PC-9 (cell line): Measurements from ENCODE around the gene GLA. TPM values are rescaled to one million over a fixed set of nuclear protein-coding genes. Genes with fewer than 3 reads are reported as not detected.

Experiments
- BruUV-seq: library from RNA; stranded (reverse); fragments of 400-500 nt; replicated peaks from 2 replicates; lab custom pipeline; 2021; lab: Mats Ljungman, UMichigan
- CTCF ChIA-PET: fragments of 300-600 bp; sonication (Branson Sonifier 250); formaldehyde crosslinking; loops from one replicate; lab custom pipeline; 2022; ENCODE audit warnings: antibody characterized with exemption; lab: Charles Lee
- POLR2A ChIA-PET: fragments of 300-600 bp; sonication (Branson Sonifier 250); formaldehyde crosslinking; loops from one replicate; lab custom pipeline; 2022; ENCODE audit warnings: antibody characterized with exemption; ENCODE audit not compliant: unreplicated experiment; lab: Charles Lee
- DNase-seq, 2 experiments: peaks; one replicate each; pipeline versions ENCODE4 v3.0.0 to v3.0.0-alpha.2; 2015 to 2022; ENCODE audit warnings: mixed read lengths in 1 of 2
- H2AFZ ChIP-seq: fragments of 200-600 bp; sonication (generic); 2 replicates; pipeline ENCODE4 v1.8.1; 2017; ENCODE audit warnings: antibody characterized with exemption
- H3F3A ChIP-seq: fragments of 200-600 bp; sonication (generic); 2 replicates; pipeline ENCODE4 v1.8.1; 2017; ENCODE audit warnings: antibody characterized with exemption, mild to moderate bottlenecking, low read depth; ENCODE audit not compliant: insufficient read depth
- H3K27ac ChIP-seq: fragments of 200-600 bp; sonication (generic); 2 replicates; pipeline ENCODE4 v1.6.1; 2016; ENCODE audit warnings: mixed run types
- H3K27me3 ChIP-seq: fragments of 200-600 bp; sonication (generic); 2 replicates; pipeline ENCODE4 v1.6.1; 2016; ENCODE audit warnings: low read depth, mixed run types; ENCODE audit not compliant: insufficient read depth
- H3K36me3 ChIP-seq: fragments of 200-600 bp; sonication (generic); 2 replicates; pipeline ENCODE4 v1.6.1; 2016; ENCODE audit warnings: low read depth, mixed run types
- H3K4me1 ChIP-seq: fragments of 200-600 bp; sonication (generic); replicated peaks from 2 replicates; pipeline ENCODE4 v1.6.1; 2016; ENCODE audit warnings: mixed run types; ENCODE audit not compliant: insufficient read depth
- H3K4me2 ChIP-seq: fragments of 200-600 bp; sonication (generic); 2 replicates; pipeline ENCODE4 v1.6.1; 2017; ENCODE audit warnings: mixed run types
- H3K4me3 ChIP-seq: fragments of 200-600 bp; sonication (generic); 2 replicates; pipeline ENCODE4 v1.6.1; 2016; ENCODE audit warnings: mixed run types
- H3K79me2 ChIP-seq: fragments of 200-600 bp; sonication (generic); 2 replicates; pipeline ENCODE4 v1.6.1; 2017; ENCODE audit warnings: low read depth, mixed run types
- H3K9me2 ChIP-seq: fragments of 200-600 bp; sonication (generic); 2 replicates; pipeline ENCODE4 v1.8.1; 2017; ENCODE audit warnings: mild to moderate bottlenecking; ENCODE audit not compliant: insufficient read depth
- H3K9me3 ChIP-seq: fragments of 200-600 bp; sonication (generic); 2 replicates; pipeline ENCODE4 v1.8.1; 2016; ENCODE audit warnings: low read depth; ENCODE audit not compliant: insufficient read depth
- H4K20me1 ChIP-seq: fragments of 200-600 bp; sonication (generic); 2 replicates; pipeline ENCODE4 v1.8.1; 2017; ENCODE audit not compliant: insufficient read depth
- EZH2 ChIP-seq: fragments of 200-600 bp; sonication (generic); IDR thresholded peaks from 2 replicates; pipeline ENCODE4 v1.8.0; 2017; ENCODE audit warnings: antibody characterized with exemption, low read depth
- intact Hi-C: fragments of 100-400 bp; cut with micrococcal nuclease; formaldehyde crosslinking; loops from one replicate; pipeline ENCODE4 v1.10.0; 2022; ENCODE audit not compliant: unreplicated experiment
- total RNA-seq: library from RNA; stranded (reverse); gene quantifications from 2 replicates; pipeline ENCODE4 v1.2.3, GENCODE V29; 2021
- TF ChIP-seq, protein P1 (sequence below): fragments of 200-600 bp; sonication (generic); conservative IDR thresholded peaks from 2 replicates; pipeline ENCODE4 v1.6.1; 2017; ENCODE audit warnings: mixed run types, antibody characterized with exemption, mild to moderate bottlenecking, moderate library complexity

GLA gene
- total RNA-seq, 1 experiment from 2014 or later = 80.5 TPM

DNA sequence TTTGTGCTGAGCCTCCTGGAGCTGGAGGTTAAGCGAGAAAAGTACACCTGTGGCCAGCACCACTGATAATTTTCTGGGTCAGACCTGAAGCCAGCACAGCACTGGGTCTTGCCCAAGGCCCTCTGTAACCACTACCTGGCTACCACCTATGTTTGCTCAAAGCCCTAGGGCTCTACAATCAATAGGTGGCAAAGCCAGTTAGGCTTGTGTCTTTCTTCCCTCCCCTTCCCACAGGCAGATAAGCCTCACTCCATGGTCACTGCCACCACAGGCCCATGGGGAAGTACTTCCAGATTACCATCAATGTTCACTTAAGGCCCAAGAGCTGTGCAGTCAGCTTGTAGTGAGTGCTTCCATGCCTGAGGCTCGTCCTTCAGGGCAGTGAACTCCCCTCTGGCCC, 42.4 kb upstream of the GLA start:
- Histone ChIP-seq H3K4me2 (no peak overlapping the region), H2AFZ (no peak overlapping the region)

DNA sequence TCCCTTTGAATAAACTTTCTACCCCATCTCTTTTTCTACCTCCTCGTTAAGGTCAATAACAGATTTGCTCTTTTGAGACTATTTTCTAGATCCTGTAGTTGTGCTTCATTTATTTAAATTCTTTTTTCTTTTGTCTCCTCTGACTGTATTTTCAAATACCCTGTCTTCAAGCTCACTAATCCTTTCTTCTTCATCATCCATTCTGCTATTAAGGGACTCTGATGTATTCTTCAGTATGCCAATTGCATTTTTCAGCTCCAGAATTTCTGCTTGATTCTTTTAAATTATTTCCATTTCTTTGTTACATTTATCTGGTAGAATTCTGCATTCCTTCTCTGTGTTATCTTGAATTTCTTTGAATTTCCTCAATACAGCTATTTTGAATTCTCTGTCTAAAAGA, 41.6 kb upstream of the GLA start:
- no TSS peak for BruUV-seq
- no peaks in the 10 kb centered on the region for H3K36me3 ChIP-seq
- CTCF ChIA-PET = no interaction called here
- TF ChIP-seq, protein P1, sequence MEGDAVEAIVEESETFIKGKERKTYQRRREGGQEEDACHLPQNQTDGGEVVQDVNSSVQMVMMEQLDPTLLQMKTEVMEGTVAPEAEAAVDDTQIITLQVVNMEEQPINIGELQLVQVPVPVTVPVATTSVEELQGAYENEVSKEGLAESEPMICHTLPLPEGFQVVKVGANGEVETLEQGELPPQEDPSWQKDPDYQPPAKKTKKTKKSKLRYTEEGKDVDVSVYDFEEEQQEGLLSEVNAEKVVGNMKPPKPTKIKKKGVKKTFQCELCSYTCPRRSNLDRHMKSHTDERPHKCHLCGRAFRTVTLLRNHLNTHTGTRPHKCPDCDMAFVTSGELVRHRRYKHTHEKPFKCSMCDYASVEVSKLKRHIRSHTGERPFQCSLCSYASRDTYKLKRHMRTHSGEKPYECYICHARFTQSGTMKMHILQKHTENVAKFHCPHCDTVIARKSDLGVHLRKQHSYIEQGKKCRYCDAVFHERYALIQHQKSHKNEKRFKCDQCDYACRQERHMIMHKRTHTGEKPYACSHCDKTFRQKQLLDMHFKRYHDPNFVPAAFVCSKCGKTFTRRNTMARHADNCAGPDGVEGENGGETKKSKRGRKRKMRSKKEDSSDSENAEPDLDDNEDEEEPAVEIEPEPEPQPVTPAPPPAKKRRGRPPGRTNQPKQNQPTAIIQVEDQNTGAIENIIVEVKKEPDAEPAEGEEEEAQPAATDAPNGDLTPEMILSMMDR = no peak
- TF ChIP-seq EZH2 = no peak
- H3K27me3 ChIP-seq = no peaks in the 10 kb centered on the region
- no peaks in the 10 kb centered on the region for H3K4me1 ChIP-seq
- no peak overlapping the region for H3K4me2 ChIP-seq
- no peak overlapping the region for H3K27ac ChIP-seq
- no peak for DNase-seq
- no peaks in the 10 kb centered on the region for H3K9me3 ChIP-seq
- H3F3A ChIP-seq = no peaks in the 10 kb centered on the region
- no peaks in the 10 kb centered on the region for H3K9me2 ChIP-seq
- no peaks in the 10 kb centered on the region for H3K79me2 ChIP-seq
- no peaks in the 10 kb centered on the region for H4K20me1 ChIP-seq
- intact Hi-C loops = no loop called here
- H3K4me3 ChIP-seq = no peak overlapping the region
- POLR2A ChIA-PET = no interaction called here
- H2AFZ ChIP-seq = no peak overlapping the region

More for the DNA sequence above, 42.4 kb upstream of the GLA start:
- Histone ChIP-seq H3K9me3 (no peaks in the 10 kb centered on the region), H4K20me1 (no peaks in the 10 kb centered on the region), H3K9me2 (no peaks in the 10 kb centered on the region), H3K4me1 (no peaks in the 10 kb centered on the region), H3K79me2 (no peaks in the 10 kb centered on the region), H3K4me3 (no peak overlapping the region), H3K27ac (no peak overlapping the region), H3K36me3 (no peaks in the 10 kb centered on the region), H3F3A (no peaks in the 10 kb centered on the region), H3K27me3 (no peaks in the 10 kb centered on the region)
- no peak for DNase-seq
- TF ChIP-seq, protein P1 = no peak
- no peak for TF ChIP-seq EZH2
- intact Hi-C loops = no loop called here
- CTCF ChIA-PET = no interaction called here
- POLR2A ChIA-PET = no interaction called here
- BruUV-seq = no TSS peak

DNA sequence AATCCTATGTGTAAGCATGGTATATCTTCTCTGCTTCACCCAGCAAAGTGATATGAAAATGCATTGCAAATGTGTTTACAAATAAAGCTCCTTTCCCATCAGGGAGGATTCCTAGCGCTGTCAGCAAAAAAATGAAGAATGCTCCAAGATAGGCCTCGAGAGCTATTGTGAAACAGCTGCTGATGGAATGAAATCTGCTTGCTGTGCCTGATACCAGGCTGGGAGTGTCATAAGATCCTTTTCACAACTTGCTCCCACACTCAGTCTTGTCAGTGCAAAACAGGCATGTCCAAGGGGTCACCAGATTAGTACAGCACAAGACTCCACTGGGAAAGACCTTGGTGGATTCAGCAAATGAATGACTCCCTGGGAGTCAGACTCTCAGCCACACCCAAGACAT, 34.4 kb upstream of the GLA start:
- BruUV-seq = no TSS peak
- H3F3A ChIP-seq = no peaks in the 10 kb centered on the region
- intact Hi-C loops = no loop called here

More for the DNA sequence above, 34.4 kb upstream of the GLA start:
- Histone ChIP-seq H2AFZ (no peak overlapping the region), H3K4me2 (no peak overlapping the region), H3K9me2 (no peaks in the 10 kb centered on the region), H3K4me3 (no peak overlapping the region), H3K27me3 (no peaks in the 10 kb centered on the region), H3K79me2 (no peaks in the 10 kb centered on the region), H3K9me3 (no peaks in the 10 kb centered on the region), H4K20me1 (no peaks in the 10 kb centered on the region), H3K27ac (no peak overlapping the region), H3K4me1 (no peaks in the 10 kb centered on the region), H3K36me3 (no peaks in the 10 kb centered on the region)
- ChIA-PET CTCF (no interaction called here), POLR2A (no interaction called here)
- TF ChIP-seq, protein P1 = no peak
- no peak for TF ChIP-seq EZH2
- no peak for DNase-seq
